HG03439 (cell line): ENCODE results near the gene KRT5.
A peak's percentile ranks its signal among the peaks of the same experiment; 100 is the strongest.

ENCODE experiments used
- ATAC-seq: cut with Tn5 transposase; IDR thresholded peaks from one replicate; pipeline ENCODE4 v1.9.1; 2021; ENCODE audit warnings: mild to moderate bottlenecking, moderate library complexity; ENCODE audit not compliant: unreplicated experiment

The KRT5 gene

DNA sequence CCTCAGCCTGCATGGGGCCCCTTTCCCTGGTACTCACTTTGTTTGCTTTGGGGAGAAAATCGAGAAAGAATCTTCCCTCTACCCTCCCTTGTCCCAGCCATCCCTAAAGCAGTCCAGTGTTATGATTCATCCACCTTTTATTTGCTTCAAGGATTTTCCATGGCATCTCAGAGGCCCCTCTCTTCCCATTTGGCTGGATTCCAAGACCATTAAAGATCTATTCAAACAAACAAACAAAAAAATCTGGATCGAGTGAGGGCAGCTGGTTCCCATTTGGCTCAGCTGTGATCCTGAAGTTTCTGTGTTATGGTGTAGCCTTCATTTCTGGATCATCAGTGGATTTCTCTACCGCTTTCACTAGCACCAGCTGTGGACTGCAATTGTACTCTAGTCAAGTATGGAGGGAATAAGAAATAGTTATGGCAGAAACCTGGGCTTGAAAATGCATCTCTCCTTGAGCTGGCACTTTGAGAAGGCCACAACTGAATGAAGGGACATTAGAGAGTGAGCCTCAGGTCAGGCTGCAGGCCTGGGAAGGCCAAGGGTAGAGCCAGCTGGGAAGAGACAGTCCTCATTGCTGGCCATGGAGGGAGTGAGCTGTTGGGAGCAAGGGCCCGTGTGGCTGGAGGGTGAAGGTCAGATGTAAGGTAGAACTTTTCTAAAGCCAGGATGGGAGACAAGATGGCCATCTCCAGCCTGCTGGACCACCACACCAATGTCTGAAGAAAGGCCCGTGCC lies 19.1 kb upstream of the KRT5 start:
- no peak for ATAC-seq

DNA sequence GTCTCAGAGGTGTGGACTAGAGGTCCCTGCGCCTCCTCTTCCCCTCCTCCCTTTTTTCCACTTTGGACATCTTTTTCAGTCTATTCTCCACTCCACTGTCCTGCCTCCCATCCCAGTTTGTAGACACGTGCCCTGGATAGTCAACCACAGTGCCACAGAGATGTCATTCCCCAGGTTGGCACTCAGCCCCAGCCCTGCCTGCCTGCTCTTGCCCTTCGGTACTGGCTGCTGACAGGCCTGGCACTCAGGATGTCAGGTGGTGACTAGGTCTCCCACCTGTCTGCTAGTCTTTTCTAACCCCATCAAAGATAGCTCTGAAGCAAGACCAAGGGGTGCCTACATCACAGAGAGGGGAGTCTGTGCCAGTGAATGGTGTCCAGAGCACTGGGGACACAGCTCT lies 16.9 kb upstream of the KRT5 start:
- no peak for ATAC-seq

DNA sequence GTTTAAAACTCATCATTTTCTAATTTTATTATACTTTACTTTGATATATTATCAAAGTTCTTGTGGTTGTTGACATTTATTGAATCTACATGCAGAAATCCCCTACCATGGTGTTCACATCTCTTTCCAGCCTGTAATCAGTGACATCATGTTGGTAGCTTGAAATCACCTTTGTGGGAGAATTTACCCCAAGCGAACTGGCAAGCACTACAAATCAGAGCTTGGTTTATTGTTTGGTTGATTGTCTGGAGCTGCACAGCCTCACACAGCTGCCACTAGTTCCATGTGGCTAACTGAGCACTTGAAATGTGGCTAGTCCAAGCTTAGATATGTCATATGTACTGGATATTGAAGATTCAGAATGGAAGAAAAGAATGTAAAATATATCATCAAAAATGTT lies 15.4 kb upstream of the KRT5 start:
- no peak for ATAC-seq

DNA sequence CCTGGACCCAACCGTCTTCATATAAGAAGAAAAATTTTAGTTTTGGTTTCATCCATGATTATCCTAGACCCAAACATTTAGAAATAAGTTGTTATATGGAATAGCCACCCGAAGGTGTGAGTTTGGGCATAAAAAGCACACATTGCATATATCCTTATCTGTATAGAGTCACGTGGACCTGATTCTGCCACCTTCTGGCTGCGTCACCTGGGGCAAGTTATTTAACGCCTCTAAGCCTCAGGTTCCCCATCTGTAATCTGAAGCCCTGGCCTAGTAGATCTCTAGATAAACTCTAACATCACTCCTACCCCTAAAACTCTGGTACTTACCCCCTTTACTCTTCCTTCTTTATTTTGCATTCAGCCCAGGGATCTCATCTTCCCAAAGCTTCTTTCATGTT lies 14.3 kb upstream of the KRT5 start:
- ATAC-seq: no peak

DNA sequence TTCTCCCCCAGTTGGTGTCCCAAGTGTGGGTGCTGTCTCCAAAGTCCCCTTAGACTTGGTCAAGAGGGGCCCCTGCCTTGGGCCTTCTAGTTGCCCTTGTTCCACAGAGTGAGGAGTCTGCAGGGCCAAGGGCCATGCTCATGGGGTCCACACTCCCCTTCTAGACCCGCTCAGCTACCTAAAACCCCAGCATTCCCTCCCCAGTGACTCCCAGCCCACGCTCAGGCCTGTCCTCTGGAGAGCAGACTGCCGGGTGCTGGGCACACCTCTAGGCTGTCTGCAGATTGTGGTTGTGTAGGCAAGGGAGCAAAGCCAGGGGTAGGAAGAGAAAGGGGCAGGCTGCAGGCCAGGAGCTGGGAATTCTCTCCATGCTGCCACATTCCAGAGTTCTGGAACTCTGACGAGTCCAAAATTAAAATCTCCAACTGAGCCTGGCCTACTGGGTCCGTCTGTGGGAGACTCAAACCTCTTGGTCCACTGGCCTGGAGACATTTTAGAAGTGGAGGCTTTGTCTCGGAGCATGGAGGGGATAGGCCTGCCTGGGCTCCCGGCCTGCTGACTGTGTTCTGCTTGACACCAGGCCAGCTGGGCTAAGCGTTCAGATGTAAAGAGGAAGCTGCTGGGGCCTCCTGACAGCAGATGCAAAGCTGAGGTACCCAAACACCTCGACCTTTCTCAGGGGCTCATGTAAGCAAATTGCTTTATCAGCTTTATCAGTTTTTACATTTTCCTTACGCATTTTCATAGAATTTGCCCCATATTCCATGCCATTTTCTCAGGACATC lies 13.7 kb upstream of the KRT5 start:
- ATAC-seq: no peak

DNA sequence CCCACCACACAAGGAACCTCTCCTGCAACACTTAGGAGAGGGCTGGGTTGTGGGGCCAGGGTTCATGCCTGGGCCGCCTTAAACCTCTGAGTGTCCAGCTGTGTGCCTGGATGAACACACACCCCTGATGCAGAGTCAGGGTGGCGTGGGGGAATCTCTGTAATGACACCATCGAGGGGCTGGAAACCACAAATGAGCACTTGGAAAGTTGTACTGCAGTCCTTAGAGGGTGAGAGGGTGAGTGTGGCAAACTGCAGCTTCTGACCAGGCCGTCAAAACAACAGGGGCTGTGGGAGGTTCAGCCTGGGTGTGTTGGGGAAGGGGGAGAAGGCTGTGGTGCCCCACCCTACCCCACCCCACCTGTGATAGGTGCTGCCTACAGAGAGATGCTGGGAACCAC lies 12.4 kb upstream of the KRT5 start:
- ATAC-seq: no peak

DNA sequence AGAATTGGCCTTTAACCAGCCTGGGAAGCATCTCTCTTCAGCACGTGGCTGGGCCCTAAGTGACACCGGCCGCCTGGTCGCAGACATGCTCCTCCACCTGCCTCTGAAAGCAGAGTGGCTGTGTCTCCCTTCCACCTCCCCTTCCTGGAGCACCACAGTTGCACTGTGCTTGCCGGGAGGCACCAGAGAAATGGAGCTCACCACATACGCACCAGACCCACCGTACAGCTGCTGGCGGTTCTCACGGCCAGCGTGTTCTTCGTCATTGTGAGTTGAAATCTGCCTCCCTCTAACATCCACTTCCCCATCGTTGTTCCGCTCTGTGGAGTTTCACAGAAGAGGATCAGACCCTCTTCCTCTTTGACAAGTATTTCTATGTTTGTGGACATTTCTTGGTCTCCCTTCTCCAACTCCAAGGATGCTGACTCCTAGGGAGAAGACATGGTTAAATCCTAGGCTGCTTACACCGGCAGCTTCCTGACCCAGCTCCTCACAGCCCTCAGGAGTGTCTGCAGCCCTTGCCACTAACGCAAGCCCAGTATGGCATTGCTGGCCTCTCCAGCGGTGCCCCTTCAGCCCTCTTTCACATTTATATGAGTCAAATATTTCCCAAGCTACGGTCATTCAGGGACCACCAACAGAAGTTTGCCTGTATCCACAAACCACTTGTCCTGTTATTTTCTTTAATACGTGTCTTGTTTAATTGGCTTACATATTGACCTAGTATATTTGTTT lies 11.5 kb upstream of the KRT5 start:
- ATAC-seq: no peak

DNA sequence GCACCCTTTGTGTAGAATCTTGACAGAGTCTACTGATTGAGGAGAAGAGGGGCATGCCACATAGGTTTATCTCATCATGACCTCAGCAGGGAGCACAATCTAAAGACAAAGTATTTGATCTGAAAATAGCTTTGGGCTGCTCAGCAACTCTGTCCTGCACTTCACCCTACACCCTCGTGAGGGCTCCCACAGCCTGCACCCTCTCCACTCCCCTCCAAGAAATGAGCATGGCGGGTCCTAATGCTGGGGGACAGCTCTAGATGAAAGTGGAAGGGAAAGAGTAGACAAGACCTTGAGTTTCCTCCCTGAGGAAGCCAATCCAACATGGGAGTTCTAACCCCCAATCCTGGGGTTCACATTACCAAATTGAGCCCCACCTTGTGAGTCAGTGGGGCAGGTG lies 10.7 kb upstream of the KRT5 start:
- no peak for ATAC-seq

DNA sequence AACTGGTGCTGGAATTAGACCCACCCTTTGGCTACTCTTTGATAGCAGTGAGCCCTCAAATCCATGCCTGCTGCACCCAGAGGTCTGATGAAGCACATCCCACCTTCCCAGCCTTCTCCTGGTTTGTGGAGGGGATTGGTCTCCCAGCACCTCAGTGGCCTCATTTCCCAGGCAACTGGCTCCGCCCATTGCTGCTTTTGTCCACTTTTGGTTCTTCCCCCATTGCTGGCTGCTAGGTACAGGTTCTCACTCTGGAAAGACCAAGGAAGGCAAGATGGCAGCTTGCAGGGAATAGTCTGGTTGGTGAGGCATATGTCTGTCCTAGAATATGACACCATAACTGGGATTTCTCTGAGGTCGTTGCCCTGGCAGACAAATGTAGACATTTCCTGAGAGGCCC lies 10.2 kb upstream of the KRT5 start:
- ATAC-seq: no peak

DNA sequence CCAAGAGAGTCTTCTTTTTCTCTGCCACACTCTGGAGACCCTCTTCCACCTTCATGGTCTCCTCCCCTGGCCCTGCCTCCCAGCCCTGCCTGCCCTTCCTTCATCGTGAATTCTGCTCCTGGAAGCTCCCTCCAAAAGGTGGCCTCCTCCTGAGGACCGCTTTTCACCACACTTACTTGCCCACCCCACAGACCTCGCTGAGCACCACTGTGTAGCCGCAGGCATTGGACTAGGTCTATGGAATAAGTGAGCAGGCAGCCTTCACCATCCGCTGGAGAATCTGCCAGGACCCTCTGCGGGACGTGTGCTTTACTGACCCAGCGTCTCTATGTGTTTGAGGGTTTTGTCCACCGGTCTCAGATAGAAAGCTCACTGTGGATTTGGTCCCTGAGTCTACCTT lies 9.7 kb upstream of the KRT5 start:
- no peak for ATAC-seq

DNA sequence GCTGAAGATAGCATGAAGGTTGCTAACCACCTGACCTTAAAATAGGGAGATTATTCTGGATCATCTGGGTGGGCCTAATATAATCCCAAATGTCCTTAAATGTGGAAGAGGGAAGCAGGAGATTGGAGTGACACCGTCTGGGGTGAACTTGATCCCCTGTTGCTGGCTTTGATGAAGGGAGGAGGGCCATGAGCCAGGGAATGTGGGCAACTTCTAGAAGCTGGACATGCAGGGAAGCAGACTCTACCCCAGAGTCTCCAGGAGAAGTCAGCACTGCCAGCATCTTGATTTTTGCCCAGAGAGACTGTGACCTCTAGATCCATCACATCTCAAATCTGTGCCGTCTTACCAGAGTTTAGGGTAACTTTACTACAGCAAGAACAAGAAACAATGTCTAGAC lies 9.2 kb upstream of the KRT5 start:
- ATAC-seq: no peak

DNA sequence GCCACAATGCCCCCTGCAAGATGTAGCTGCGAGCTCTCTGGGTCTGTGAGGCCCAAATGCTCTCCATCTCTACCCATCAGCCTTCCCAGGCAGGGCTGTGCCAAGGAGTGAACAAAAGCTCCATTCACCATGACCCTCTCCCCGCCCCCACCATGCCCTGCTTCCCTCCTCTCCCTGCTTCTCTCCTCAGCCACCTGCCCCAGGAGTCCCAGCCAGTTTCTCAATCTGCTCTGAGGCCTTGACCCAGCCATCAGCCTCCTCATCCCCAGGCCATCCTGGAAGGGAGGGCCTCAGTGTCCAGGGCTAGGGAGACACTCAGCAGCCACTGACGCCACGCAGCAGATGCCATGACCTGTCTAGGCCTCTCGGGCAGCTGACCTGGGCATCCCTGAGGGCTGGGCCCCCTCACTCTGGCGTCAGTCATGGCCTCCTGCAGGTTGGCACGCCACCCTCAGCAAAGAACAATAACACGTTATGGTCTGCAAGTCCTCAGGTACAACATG lies 8.5 kb upstream of the KRT5 start:
- ATAC-seq: no peak

DNA sequence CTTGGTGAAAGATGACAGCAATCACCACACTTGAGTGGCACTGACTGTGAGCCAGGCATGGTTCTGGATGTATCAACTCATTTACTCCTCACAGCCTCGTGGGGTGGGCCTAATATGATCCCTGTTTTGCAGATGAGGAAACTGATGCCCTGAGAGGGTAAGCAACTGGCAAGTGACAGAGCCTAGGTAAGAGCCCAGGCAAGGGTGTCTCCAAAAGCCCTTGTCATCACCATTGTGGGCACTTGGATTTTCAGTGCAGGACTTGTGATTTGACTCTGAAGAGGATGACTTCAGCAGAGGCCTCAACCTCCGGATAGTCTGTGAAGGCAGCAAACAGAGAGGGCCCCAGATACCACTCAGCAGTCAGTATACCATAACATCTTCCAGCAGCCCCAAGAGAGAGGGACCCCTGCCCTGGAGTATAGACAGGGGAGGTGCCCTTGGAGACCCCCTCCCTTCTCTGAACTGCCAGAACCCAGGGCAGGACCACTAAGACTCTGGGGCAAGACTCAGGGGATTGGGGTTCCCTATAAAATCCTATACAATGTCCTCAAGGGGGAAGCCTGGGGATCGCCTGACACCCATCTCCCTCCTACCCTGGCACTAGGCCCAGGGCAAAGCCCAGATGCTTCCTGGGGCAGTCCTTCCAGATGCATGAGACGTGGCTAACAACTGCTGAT lies 7.1 kb upstream of the KRT5 start:
- no peak for ATAC-seq

DNA sequence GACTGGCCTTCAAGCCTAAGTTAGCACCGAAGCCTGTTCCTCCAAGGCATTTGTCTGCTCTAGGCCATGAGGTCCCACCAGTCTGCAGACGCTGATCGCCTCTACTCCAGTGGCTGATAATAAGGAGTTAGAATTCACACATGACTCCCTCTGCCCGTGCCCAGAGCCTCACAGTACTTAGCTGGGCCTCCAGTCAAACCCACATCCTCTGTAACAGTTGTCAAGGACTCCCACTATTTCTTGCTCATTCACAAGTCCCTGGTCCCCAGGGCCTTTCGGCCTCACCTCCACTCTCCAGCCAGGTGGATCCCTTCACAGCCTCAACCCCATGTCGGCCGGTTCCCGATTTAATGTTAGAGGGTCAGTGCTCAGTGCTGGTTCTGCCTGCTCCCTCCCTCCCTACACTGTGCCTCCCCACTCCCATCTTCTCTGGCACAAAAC lies 6.3 kb upstream of the KRT5 start:
- ATAC-seq: no peak

DNA sequence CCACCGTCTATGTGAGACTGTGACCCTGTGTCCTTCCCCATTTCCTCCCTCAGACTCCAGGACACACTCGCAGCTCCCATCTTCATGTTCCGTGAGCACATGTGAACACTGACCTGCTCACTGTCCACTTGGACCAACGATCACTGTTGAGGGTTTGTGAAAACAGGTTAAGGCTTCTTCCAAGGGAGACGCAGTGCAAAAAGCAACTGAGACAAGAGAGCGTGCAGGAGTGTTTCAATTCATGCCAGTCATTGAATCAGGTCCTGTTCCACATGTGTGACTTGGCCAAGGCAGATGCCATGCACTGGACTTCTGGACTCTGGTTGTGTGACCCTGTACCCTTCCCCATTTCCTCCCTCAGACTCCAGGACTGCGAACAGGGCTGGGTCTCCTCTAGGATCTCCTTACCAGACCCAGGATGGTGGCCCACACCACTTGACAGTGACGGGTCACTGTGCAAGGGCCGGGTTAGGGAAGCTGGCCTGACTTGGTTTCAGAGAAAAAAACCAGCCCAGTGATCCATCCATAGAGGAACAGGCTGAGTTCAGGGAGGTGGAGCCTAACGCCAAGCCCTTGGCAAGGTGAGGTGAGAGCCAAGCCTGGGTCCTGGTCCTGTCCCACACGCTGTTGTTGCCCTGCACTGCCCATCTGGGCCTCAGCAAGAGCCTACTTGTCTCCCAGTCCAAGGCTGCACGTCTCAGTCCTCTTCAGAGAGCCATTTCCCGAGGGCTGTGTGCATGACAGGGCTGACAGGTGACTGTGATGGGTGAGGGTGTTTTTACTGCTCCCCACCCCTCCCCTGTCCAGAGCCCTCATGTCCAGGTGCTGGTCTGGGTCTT lies 5.7 kb upstream of the KRT5 start:
- ATAC-seq: no peak

DNA sequence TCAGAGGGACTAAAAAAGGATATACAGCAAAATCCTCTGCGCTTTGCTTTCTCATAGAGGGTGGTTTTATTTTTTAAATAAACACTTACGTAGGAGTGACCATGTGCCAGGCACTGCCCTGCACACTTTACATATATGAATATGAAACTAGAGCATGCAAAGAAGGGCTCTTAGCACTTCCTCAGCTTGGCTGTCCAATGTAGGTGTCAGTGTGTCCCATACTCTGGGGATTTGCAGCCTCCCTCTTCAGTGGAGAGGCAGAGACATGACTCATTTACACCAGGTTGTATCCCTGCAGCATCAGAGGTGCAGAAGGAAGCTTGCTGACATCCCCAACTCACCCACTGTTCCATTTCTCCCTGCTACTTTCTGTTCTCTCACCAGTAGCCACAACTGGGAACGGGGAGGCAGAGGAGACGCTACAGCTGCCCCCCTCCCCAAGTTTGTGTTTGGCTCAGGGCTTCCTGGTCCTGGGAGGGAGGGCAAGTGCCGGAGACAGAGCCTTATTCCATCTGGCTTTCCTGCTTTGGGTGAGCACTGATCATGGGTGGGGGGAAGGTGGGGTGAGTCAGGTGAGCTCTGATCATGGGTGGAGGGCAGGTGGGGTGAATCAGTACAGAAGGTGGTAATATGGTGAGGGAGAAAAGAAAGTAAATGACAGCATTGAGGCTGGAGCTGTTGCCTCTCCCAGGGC lies 4.9 kb upstream of the KRT5 start:
- peak; percentile 63 for ATAC-seq

DNA sequence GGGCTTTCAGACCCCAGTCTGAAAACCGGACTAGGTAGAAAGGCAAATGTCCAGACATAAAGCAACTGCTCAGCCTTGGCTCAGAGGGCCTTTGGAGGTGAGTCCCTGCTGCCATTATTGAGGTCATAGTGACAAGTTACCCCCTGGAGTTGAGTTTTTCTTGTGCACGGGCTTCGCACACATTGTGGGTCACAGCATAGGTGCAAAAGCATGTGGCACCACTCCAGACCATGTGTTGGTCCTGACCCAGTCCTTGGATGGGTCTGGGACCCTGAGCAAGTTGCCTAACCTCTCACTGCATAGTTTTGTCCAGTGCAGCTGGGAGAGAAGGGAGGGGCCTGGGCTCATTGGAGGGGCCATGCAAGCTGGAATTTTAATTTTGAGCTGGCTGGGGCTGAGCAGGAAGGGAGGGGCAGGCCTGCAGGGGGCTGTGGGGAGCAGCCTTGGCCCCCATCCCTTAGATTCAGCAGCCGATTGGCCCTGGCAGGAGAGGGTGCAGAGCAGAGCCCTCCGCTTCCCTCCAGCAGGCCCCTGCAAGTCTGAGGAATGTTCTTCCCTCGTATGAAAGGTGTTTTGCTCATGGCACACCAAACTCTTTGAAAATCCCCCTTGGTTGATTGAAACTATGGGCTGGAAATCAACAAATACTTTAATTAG lies 4.2 kb upstream of the KRT5 start:
- ATAC-seq: no peak

DNA sequence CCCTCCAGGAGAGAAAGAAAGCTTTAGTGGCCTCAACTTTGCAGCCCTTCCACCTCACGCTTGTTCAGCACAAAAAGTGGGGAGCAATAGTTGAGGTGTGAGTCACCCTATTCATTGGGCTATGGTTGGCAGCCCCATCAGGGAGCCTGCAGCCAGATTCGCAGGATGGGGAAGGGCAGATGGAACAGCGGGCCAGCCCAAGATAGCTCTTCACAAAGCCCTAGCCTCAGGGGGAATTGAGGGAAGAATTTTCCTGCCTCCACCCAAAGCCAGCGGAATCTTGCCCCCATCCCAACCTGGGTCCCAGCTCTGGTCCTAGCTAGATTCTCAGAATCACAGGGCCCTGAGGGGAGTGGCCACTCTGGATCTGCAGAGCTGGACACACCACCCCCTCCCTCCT lies 3.6 kb upstream of the KRT5 start:
- no peak for ATAC-seq

DNA sequence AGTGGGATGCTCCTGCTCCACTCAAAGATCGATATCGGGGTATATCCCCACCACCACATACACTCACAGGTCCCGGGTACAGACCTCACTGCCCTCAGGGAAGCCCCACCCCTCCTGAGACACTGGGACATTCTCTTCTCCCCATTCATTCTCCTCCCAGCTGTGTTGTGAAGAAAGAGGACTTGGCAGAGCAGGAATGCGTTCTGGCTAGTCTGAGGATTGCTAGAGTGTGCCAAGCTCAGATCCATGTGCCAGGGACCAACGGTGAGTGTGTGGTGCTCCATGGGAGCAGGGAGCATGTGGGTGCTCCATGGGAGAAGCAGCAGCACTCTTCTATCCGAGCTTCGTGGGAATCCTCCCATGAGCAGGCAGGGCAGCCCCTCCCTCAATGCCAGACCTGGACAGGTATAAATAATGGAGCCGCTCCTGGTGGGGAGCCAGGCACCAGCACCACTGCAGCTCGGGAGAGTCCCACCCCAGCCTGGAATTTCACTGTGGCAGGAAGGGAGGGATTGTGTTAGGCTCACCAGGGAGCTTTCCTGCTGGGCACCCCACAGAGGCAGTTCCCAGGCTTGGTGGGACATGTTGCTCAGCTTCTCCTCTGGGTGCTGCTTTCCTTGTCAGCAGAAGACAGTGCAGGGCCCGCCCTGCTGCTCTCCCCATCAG lies 2.3 kb upstream of the KRT5 start:
- ATAC-seq: no peak
